ENCODE data around the gene GP1BB.

GP1BB gene

DNA sequence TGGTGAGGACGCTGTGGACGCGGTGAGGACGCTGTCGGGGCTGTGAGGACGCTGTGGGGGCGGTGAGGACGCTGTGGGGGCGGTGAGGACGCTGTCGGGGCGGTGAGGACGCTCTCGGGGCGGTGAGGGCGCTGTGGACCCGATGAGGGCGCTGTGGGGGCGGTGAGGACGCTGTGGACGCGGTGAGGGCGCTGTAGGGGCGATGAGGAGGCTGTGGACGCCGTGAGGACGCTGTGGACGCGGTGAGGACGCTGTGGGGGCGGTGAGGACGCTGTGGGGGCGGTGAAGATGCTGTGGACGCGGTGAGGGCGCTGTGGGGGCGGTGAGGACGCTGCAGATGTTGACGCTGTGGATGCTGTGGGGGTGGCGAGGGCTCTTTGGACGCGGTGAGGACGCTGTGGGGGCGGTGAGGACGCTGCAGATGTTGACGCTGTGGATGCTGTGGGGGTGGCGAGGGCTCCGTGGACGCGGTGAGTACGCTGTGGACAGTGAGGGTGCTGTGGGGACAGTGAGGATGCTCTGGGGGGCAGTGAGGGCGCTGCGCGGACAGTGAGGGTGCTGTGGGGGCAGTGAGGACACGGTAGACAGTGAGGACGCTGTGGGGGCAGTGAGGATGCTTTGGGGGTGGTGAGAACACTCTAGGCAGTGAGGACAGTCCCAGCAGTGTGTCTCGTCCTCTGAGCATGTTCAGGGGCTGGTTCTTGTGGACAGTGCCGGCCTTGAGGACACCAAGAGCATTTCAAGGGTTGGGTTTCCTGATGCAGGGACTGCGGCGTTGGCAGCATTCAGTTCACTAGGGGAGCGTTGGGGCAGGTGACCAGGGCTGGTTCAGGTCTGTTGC, 4.2 kb downstream of the GP1BB start:
- no peak for DNase-seq

GRCh38 chr22:19728271-19728670, 4.9 kb downstream of the GP1BB start:
- DNase-seq: no peak

- DNase-seq: no peak
These were observed 5.5 kb downstream of the GP1BB start for GRCh38 chr22:19728836-19729235.

- DNase-seq: no peak
These were observed 6.2 kb downstream of the GP1BB start for GRCh38 chr22:19729507-19729906.

- DNase-seq: no peak
These were observed 6.9 kb downstream of the GP1BB start for GRCh38 chr22:19730198-19730597.

GRCh38 chr22:19730655-19731360, 7.5 kb downstream of the GP1BB start:
- peak; percentile 98 for DNase-seq

- no peak for DNase-seq
These were observed 8.2 kb downstream of the GP1BB start for GRCh38 chr22:19731361-19732135.

- no peak for DNase-seq
These were observed 9.2 kb downstream of the GP1BB start for GRCh38 chr22:19732403-19733113.

GRCh38 chr22:19733755-19734154, 10.4 kb downstream of the GP1BB start:
- no peak for DNase-seq

DNA sequence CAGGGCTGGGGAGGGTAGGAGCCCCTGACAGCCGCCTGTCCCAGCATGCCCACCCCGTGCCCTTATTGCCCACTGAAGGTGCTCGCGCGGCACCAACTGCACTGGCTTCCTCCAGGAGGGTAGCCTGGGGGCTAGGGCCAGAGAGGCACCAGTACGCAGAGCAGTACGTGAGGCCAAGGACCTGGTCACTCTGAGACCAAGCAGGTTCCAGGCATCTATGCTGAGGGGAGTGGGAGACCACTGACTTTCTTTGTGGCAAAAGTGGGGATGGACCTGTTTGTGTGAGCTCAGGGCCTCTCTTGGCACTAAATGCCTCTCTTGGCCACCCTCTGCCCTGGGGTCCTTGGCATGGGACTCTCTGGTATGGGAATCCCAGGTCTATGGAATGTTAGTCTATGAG, 10.8 kb downstream of the GP1BB start:
- DNase-seq: no peak

- no peak for DNase-seq
These were observed 11.6 kb downstream of the GP1BB start for GRCh38 chr22:19734837-19735382.

- no peak for DNase-seq
These were observed 12.5 kb downstream of the GP1BB start for GRCh38 chr22:19735665-19736510.

GRCh38 chr22:19737846-19738663, 14.7 kb downstream of the GP1BB start:
- DNase-seq: no peak

DNA sequence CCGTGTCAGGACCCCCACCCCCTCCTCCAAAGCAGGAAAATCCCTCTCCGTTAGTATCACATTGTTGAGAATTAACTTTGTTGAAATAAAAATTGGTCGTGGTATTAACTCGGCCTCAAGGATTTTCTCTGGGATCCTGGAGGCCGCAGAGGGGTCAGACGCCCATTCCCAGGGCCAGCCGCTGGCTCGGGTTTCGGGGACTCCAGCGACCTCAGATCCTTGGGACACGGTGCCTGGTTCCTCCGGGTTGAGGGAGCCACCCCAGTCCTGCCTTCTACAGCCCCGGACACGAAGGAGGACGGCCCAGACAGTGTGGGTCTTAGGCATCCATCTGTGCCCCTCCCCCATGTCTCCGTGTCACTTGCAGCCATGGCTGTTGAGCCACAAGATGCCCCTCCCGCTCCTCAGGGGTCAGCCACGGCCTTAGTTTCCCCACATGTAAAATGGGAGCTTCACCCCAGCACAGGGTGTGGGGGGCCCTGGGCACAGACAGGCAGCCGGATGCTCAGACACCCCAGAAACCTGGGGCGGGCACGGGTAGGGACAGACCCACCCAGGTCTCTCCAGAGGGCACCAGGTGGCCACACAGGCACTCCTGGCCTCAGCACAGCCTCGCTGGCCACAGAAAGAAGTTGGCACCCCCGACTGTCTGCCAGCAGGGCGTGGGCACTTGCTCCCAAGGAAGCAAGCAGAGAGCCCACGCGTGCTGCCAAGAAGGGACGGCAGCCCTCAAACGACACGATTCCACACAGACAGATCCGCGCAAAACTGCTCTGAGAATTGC, 15.5 kb downstream of the GP1BB start:
- no peak for DNase-seq

- DNase-seq: no peak
These were observed 16.1 kb downstream of the GP1BB start for GRCh38 chr22:19739448-19739895.

- no peak for DNase-seq
These were observed 16.6 kb downstream of the GP1BB start for GRCh38 chr22:19739911-19740449.

GRCh38 chr22:19740586-19740985, 17.2 kb downstream of the GP1BB start:
- DNase-seq: no peak

- no peak for DNase-seq
These were observed 17.7 kb downstream of the GP1BB start for GRCh38 chr22:19741053-19741452.
